GM21360 (cell line): ENCODE measurements around the gene SSTR5.

Experiments
- ATAC-seq: cut with Tn5 transposase; IDR thresholded peaks from one replicate; pipeline ENCODE4 v1.9.1; 2021; ENCODE audit warnings: mild to moderate bottlenecking, moderate library complexity; ENCODE audit not compliant: unreplicated experiment

SSTR5 gene

GRCh38 chr16:1038932-1039331, 33.6 kb upstream of the SSTR5 start:
- ATAC-seq, result no peak

- no peak for ATAC-seq
Measured at GRCh38 chr16:1039762-1040161, 32.8 kb upstream of the SSTR5 start.

GRCh38 chr16:1040346-1040745, 32.2 kb upstream of the SSTR5 start:
- ATAC-seq, result no peak

- ATAC-seq, result no peak
Measured at GRCh38 chr16:1042049-1042744, 30.4 kb upstream of the SSTR5 start.

- ATAC-seq, result no peak
Measured at GRCh38 chr16:1042866-1043265, 29.7 kb upstream of the SSTR5 start.

- no peak for ATAC-seq
Measured at GRCh38 chr16:1043881-1044451, 28.6 kb upstream of the SSTR5 start.

- no peak for ATAC-seq
Measured at GRCh38 chr16:1044460-1045309, 27.9 kb upstream of the SSTR5 start.

GRCh38 chr16:1045310-1045992, 27.1 kb upstream of the SSTR5 start:
- no peak for ATAC-seq

- no peak for ATAC-seq
Measured at GRCh38 chr16:1045993-1046911, 26.3 kb upstream of the SSTR5 start.

- no peak for ATAC-seq
Measured at GRCh38 chr16:1047123-1047522, 25.4 kb upstream of the SSTR5 start.

GRCh38 chr16:1047801-1048200, 24.7 kb upstream of the SSTR5 start:
- ATAC-seq, result no peak

GRCh38 chr16:1048442-1049112, 24.0 kb upstream of the SSTR5 start:
- no peak for ATAC-seq

- no peak for ATAC-seq
Measured at GRCh38 chr16:1049113-1049975, 23.2 kb upstream of the SSTR5 start.

- ATAC-seq, result no peak
Measured at GRCh38 chr16:1049976-1050247, 22.6 kb upstream of the SSTR5 start.

GRCh38 chr16:1050516-1050915, 22.0 kb upstream of the SSTR5 start:
- no peak for ATAC-seq

- no peak for ATAC-seq
Measured at GRCh38 chr16:1050921-1051320, 21.6 kb upstream of the SSTR5 start.

GRCh38 chr16:1051446-1051845, 21.1 kb upstream of the SSTR5 start:
- no peak for ATAC-seq

GRCh38 chr16:1052721-1053120, 19.8 kb upstream of the SSTR5 start:
- ATAC-seq, result no peak

- ATAC-seq, result no peak
Measured at GRCh38 chr16:1053121-1053521, 19.4 kb upstream of the SSTR5 start.
